Stimulated activated CD4-positive, alpha-beta T cell treated with anti-CD3 and anti-CD28 coated beads, Interleukin-1b, Interleukin-23, amount 100 ng/mL, for 48 hours (primary cell): Measurements from ENCODE around the gene CEP83.
"Not testable (repeated sequence)": the region's sequence is repeated elsewhere in the genome, so short reads cannot be mapped to it uniquely, and the experiment has no call there.

Experiments used
- DNase-seq: peaks from one replicate; pipeline ENCODE4 v3.0.0-alpha.2; 2020

CEP83 gene

GRCh38 chr12:94377599-94377998, 82.1 kb downstream of the CEP83 start:
- no peak for DNase-seq

- no peak for DNase-seq
Measured at GRCh38 chr12:94374124-94374523, 85.5 kb downstream of the CEP83 start.

- DNase-seq = no peak
Measured at GRCh38 chr12:94372461-94372860, 87.2 kb downstream of the CEP83 start.

DNA sequence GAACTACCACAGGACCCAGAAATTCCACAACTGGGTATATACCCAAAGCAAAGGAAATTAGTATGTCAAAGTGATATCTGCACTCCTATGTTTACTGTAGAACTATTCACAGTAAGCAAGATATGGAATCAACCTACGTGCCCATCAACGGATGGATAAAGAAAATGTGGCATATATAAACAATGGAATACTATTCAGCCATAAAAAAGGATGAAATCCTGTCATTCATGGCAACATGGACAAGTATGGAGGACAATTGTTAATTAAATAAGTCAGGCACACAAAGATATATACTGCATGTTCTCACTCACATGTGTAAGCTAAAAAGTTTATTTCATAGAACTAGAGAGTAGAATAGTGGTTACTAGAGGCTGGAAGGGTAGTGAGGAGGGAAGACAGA, 97.0 kb downstream of the CEP83 start:
- DNase-seq = no peak

GRCh38 chr12:94359761-94360160, 99.9 kb downstream of the CEP83 start:
- no peak for DNase-seq

DNA sequence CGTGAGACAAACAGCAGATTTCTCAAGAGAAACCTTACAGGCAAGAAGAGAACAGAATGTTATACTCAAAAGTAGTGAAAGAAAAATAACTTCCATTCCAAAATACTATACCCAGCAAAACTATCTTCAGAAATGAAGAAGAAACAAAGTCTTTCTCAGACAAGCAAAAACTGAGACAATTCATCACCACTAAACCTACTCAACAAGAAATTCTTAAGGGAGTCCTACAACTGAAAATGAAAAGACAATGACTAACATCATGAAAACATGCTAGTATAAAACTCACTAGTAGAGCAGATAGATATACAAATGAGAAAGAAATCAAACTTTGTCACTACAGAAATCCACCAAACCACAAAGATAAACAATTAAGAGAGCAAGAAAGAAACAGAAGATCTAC, 106.5 kb downstream of the CEP83 start:
- no peak for DNase-seq

DNA sequence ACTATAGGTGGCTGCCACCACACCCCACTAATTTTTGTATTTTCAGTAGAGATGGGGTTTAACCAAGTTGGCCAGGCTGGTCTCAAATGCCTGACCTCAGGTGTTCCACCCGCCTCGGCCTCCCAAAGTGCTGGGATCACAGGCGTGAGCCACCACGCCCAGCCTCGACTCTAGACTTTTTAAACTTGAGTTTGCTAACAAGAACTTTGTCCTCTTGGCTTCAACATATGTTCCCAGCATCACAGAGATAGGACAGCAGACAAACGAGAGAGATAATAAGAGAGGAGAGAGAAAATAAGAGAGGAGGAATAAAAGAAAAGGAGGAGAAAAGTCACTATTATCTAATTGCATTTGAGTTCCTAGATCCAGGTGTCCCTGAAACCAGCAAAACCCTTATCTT, 119.1 kb downstream of the CEP83 start:
- no peak for DNase-seq

- DNase-seq = no peak
Measured at GRCh38 chr12:94338006-94338794, 121.5 kb downstream of the CEP83 start.

GRCh38 chr12:94336211-94336925, 123.3 kb downstream of the CEP83 start:
- no peak for DNase-seq

DNA sequence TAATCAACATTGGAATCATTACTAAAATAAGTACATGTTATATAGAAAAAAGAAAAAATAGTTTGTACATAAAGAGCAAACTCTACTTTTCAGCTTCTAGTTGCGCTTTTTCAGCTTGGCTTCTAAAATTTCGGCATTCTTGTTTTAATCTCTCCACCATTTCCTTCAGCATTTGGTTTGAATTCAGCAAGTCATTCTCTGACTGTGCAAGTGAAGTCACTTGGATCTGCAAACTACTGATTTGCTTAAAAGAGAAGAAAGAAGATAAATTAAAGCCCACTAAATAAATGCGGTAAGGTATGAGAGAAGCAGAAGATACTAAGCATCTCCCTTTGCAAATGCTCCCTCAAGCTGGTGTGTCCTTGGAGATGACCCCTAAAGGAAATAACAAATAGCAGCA, 126.3 kb downstream of the CEP83 start:
- no peak for DNase-seq

DNA sequence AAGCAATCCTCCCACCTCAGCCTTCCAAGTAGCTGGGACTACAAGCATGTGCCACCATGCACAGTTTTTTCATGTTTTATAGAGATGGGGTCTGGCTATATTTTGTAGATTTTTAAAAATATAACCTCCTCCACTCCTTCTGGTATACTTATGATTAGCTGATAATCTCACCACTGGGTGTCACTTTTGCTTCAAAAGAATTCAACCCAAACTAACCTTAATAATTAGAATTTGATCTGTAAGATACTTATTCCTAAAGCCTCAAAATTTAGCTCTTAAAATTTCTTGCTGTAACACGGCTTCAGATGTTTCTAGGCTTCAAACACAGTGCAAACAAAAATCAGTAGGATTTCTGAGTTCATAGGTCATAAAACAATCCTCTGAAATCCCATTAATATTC, 130.3 kb downstream of the CEP83 start:
- no peak for DNase-seq

DNA sequence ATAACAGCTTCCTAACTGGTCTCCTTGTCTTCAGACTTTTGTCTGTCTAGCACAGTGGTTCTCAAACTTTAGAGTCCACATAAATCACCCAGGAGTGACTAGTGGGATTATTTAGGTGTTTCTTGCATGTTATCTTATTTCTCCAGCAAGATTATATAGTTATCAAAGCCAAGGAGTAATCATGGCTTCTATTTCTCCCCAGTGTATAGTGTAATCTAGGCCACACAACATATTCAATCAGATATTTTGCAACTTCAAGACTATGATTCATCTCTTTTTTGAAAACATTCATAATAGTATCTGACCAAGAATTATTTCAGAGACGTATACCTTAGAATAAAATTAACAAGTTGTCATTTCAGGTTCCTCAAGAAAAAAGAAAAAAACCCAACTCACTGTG, 131.9 kb downstream of the CEP83 start:
- no peak for DNase-seq

GRCh38 chr12:94326727-94327126, 132.9 kb downstream of the CEP83 start:
- DNase-seq = no peak

DNA sequence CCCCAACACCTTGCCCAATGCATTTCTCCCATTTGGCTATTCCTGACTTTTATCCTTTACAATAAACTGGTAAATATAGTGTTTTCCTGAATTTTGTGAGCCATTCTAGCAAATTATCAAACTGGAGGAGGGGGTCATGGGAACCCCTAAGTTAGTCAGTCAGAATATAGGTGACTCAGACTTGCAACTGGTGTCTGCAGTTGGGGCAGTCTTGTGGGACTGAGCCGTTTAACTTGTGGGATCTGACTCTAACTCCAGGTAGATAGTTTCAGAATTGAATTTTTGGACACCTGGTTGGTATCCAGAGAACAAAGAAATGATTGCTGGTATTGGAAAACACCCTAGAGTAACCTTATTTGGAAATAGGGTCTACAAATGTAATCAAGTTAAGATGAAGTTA, 133.4 kb downstream of the CEP83 start:
- DNase-seq = no peak

- DNase-seq = no peak
Measured at GRCh38 chr12:94322346-94322745, 137.3 kb downstream of the CEP83 start.

DNA sequence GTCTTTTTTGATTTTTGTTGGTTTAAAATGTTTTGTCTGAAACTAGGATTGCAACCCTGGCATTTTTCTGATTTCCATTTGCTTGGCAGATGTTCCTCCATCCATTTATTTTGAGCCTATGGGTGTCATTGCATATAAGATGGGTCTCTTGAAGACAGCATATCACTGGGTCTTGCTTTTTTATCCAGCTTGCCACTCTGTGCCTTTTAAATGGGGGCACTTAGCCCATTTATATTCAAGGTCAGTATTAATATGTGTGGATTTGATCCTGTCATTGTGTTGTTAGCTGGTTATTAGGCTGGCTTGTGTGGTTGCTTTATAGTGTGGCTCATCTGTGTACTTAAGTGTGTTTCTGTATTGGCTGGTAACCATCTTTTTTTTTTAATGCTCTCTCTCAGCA, 139.6 kb downstream of the CEP83 start:
- no peak for DNase-seq

DNA sequence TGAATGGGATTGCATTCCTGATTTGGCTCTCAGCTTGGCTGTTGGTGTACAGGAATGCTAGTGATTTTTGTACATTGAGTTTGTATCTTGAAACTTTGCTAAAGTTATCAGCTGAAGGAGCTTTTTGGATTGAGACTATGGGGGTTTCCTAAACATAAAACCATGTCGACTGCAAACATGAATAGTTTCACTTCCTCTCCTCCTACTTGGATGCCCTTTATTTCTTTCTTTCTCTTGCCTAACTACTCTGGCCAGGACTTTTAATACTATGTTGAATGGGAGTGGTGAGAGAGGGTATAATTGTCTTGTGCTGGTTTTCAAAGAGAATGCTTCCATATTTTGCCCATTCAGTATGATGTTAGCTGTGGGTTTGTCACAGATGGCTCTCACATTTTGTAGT, 141.5 kb downstream of the CEP83 start:
- no peak for DNase-seq

DNA sequence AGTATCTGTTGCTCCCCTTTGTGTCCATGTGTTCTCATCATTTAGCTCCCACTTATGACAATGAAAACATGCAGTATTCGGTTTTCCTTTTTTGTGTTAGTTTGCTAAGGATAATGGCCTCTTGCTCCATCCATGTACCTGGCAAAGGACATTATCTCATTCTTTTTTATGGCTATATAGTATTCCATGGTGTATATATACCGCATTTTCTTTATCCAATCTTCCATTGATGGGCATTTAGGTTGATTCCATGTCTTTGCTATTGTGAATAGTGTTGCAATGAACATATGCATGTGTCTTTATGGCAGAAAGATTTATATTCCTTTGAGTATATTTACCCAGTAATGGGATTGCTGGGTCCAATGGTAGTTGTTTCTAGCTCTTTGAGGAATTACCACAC, 143.1 kb downstream of the CEP83 start:
- DNase-seq = not testable (repeated sequence)

DNA sequence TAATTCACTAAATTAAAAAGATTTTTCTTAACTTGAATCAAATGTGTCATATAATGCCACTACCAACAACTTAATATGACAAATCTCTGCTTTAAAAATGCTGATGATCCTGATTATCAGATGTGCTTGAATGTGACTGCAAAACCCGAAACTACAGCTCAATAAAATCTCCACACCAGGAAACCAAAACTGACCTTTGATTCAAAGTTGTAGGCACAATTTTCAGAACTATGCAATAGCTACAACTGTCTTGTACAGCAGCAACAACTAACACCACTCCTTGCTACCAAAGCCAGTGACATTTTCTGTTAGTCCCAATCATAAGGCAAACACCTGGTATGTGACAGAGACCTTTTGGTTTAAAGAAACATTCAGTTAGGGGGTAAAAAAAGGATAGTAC, 147.3 kb downstream of the CEP83 start:
- no peak for DNase-seq

GRCh38 chr12:94309373-94309772, 150.3 kb downstream of the CEP83 start:
- no peak for DNase-seq

DNA sequence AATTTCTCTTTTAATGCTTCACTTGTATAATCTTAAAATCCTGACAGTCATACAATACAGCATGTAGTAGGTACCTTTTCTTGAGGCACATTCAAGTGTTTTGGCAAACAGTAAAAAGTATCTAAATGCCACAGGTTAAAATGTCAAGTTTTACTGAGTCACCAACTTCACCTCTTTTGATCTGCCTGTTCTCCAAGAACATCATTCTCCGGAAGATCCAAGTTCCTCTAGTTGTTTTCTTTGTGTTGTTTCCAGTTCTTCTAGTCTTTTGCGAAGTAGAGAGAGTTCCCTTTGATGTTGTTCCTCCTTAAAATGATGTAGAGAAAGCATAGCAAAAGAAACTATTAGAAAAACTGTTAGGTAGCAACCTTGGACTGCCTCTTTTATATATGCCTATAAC, 151.1 kb downstream of the CEP83 start:
- no peak for DNase-seq

DNA sequence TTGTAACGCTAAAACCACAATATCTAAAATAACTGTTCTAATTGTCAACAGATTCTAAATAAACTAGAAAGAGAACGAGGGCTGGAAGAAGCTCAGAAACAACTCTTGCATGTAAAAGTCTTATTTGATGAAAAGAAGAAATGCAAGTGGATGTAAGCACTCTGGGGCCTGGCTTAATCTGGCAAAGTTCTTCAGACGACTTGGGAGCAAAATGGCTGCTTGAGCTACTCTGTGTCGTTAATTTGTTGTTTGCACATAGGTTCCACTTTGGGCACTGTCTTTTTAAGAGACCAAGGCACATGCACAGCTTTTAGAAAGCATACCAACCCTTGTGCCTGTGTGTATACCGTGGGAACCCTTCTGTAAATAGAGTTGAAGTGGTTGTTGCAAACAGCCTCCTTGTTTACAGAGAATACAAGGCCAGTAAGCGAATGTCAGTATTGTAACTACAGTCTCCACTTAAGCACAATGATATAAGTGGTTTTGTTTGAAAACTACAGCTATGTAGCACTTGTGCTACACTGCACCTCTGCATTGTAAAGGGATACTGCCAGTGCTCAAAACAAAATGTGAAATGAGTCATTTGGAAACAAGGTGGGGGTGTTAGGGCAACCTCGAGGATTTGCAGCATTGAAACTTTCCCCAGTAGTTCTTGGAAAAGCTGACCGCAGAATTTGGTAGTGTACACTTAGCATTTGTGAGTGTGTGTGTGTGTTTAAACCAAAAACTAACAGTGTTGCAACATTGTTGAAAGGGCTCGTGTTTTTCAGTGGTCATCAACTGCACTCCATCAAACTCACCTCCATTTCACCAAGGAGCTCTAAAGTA, 154.3 kb downstream of the CEP83 start:
- peak; percentile 57 for DNase-seq

DNA sequence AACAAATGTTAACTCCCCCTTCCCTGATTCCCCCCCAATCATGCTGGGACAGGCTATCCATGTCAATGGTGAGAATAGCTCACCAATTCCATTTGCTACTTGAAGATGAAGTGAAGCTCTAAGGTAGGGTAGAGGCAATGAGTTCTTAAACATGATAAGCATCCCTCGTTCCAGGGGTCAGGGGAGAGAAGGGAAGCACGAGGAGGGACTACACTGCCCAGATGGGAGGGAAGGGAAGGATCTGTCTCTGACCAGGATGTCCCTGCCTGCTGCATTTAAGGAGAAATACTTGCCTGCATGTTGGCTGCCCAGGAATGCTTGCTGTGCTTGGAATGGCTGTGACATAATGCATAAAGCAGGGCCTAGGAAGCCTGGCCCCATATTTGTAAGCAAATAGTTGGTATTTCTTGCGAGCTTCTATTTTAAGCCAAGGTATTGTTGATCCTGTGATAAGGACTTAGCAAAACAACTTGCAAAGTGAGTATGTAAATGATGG, 155.1 kb downstream of the CEP83 start:
- no peak for DNase-seq

- DNase-seq = no peak
Measured at GRCh38 chr12:94304012-94304411, 155.7 kb downstream of the CEP83 start.
